ENCODE measurements around the gene NUDT3. TPM values are rescaled to one million over a fixed set of nuclear protein-coding genes. Genes with fewer than 3 reads are reported as not detected.

Gene NUDT3
- total and polyA plus RNA-seq, 4 donors, result 3.2 to 20.2 (median 9.5) TPM

DNA sequence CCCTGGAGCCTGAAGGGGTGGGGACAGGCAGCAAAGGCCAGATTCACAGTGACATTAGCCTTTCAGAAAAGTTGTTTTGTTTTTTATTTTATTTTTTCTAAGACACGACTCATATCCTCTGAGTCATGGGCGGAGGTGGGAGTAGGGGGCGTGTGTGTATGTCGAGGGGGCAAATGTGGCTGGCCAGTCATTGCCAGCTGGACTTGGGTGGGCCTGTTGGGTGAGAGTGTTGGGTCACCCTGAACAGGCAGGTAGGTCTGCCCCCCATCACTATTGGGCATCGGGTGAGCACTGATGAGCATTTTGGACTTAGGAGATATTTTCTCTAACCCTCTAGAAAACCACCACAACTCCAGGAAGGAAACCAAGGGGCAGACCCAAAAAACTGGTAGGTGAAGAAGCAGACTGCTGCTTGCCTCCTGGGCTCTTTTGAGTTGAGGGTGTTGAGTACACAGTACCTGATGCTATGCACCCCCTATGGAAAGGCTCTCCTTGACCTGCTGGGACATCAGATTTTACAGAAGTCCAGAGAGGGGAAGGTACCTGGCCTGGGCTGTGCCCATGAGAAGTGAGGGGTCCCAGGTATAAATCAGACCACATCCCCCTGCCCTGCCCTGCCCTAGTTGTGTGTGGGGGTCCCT is 149.2 kb downstream of the NUDT3 start:
- no peaks in the 10 kb centered on the region for H3K9me3 ChIP-seq (ENCODE audit: control insufficient read depth in 4 of 4, low read length in 3 of 4)
- H3K27ac ChIP-seq (ENCODE audit: low read depth in 1 of 2, low read length in 2 of 2), result no peak overlapping the region
- H3K36me3 ChIP-seq (ENCODE audit: control insufficient read depth in 4 of 4, insufficient read depth in 3 of 4, low read depth in 1 of 4, low read length in 3 of 4), result peaks cover 0 to 17% (median 6%) of the 10 kb centered on the region in 4 donors
- TF ChIP-seq, protein P1, sequence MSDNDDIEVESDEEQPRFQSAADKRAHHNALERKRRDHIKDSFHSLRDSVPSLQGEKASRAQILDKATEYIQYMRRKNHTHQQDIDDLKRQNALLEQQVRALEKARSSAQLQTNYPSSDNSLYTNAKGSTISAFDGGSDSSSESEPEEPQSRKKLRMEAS (IDR thresholded peaks at IDR 0.05), result no peak
- TF ChIP-seq ATF3 (IDR thresholded peaks at IDR 0.05), result no peak
- TF ChIP-seq SP1 (IDR thresholded peaks at IDR 0.05), result no peak
- no peak for TF ChIP-seq TAF1 (conservative IDR thresholded peaks at IDR 0.05)
- no peak for TF ChIP-seq JUND (IDR thresholded peaks at IDR 0.05)
- no peak for TF ChIP-seq ZBTB33 (IDR thresholded peaks at IDR 0.05)
- no peak for TF ChIP-seq HNF4G (IDR thresholded peaks at IDR 0.05)
- TF ChIP-seq HNF4A (conservative IDR thresholded peaks at IDR 0.05), result no peak
- TF ChIP-seq EGR1 (IDR thresholded peaks at IDR 0.05; ENCODE audit: low read depth in 2 of 2), result no peak
- TF ChIP-seq, protein P2, sequence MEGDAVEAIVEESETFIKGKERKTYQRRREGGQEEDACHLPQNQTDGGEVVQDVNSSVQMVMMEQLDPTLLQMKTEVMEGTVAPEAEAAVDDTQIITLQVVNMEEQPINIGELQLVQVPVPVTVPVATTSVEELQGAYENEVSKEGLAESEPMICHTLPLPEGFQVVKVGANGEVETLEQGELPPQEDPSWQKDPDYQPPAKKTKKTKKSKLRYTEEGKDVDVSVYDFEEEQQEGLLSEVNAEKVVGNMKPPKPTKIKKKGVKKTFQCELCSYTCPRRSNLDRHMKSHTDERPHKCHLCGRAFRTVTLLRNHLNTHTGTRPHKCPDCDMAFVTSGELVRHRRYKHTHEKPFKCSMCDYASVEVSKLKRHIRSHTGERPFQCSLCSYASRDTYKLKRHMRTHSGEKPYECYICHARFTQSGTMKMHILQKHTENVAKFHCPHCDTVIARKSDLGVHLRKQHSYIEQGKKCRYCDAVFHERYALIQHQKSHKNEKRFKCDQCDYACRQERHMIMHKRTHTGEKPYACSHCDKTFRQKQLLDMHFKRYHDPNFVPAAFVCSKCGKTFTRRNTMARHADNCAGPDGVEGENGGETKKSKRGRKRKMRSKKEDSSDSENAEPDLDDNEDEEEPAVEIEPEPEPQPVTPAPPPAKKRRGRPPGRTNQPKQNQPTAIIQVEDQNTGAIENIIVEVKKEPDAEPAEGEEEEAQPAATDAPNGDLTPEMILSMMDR (IDR thresholded peaks at IDR 0.05; ENCODE audit: low read depth, low read length, missing input control), result no peak
- H3K27me3 ChIP-seq (ENCODE audit: control insufficient read depth in 4 of 4, insufficient read depth in 4 of 4, low read length in 3 of 4), result no peaks in the 10 kb centered on the region
- H3K4me3 ChIP-seq (ENCODE audit: low read depth in 1 of 3, low read length in 3 of 3), result no peak overlapping the region
- H3K9ac ChIP-seq (ENCODE audit: low read depth in 1 of 2, low read length in 2 of 2), result no peak overlapping the region
- DNase-seq (ENCODE audit: low spot score), result no peak
- 81% methylated on average over 5 of the region's 5 CpGs for WGBS
- peaks cover 0 to 10% (median 6%) of the 10 kb centered on the region in 4 donors for H3K4me1 ChIP-seq (ENCODE audit: control insufficient read depth in 4 of 4, insufficient read depth in 4 of 4, low read length in 3 of 4)

GRCh38 chr6:34242252-34243130 is 150.0 kb downstream of the NUDT3 start:
- no peak for TF ChIP-seq GABPA (IDR thresholded peaks at IDR 0.05 in 1 of 2, conservative IDR thresholded peaks at IDR 0.05 in 1 of 2)
- no peak for TF ChIP-seq SP1 (IDR thresholded peaks at IDR 0.05)
- no peak for TF ChIP-seq ATF3 (IDR thresholded peaks at IDR 0.05)
- TF ChIP-seq HNF4A (conservative IDR thresholded peaks at IDR 0.05), result no peak
- no peak for TF ChIP-seq YY1 (IDR thresholded peaks at IDR 0.05)
- no peak for TF ChIP-seq RAD21 (IDR thresholded peaks at IDR 0.05)
- TF ChIP-seq FOXA2 (IDR thresholded peaks at IDR 0.05), result no peak
- TF ChIP-seq, protein P1 (IDR thresholded peaks at IDR 0.05), result no peak
- H3K27me3 ChIP-seq (ENCODE audit: control insufficient read depth in 4 of 4, insufficient read depth in 4 of 4, low read length in 3 of 4), result no peaks in the 10 kb centered on the region
- WGBS, result 94% methylated on average over 7 of the region's 7 CpGs
- peaks cover 0 to 17% (median 6%) of the 10 kb centered on the region in 4 donors for H3K36me3 ChIP-seq (ENCODE audit: control insufficient read depth in 4 of 4, insufficient read depth in 3 of 4, low read depth in 1 of 4, low read length in 3 of 4)
- H3K4me3 ChIP-seq (ENCODE audit: low read depth in 1 of 3, low read length in 3 of 3), result no peak overlapping the region
- no peak overlapping the region for H3K27ac ChIP-seq (ENCODE audit: low read depth in 1 of 2, low read length in 2 of 2)
- H3K9me3 ChIP-seq (ENCODE audit: control insufficient read depth in 4 of 4, low read length in 3 of 4), result no peaks in the 10 kb centered on the region
- peaks cover 0 to 12% (median 9%) of the 10 kb centered on the region in 4 donors for H3K4me1 ChIP-seq (ENCODE audit: control insufficient read depth in 4 of 4, insufficient read depth in 4 of 4, low read length in 3 of 4)
- no peak for DNase-seq (ENCODE audit: low spot score)
- no peak overlapping the region for H3K9ac ChIP-seq (ENCODE audit: low read depth in 1 of 2, low read length in 2 of 2)
